ENCODE measurements around the gene FSTL4.

FSTL4 gene

DNA sequence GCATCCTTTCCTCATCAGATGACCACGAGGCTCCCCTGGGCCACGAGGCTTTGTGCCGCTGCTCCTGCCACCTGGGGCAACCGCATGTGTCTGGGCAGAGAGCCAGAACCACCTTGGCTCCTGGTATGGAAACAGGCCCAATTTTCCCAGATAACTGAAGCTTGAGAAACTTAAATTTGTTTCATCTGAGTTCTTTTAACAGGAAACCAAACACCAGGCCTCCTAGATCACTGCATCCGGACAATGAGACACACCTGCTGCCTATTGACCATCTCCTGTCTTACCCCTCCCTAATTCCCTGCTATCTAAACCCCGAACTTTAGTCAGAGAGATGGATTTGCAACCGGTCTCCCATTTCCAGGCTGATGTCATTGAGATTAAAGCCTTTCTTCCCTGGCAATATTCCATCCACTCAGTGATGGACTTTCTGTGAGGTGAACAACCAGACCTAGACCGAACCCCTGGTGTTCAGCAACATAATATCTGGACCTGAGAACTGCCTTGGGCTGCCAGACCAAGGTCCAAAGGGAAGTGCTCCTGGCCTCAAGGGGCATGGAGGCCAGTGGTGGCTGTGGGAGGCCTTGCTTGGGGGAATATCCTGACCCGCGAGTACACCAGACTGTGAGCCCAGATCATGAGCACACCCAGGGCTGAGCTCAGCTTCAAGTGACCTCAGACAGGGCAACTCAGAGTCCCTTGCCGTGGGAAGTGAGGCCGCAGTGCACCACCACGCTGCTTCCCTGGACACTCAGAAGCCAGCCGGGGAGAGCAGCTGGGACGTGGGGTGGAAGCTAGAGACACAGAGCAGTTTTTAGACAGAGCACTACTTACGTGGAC, 360.8 kb downstream of the FSTL4 start:
- no peak for DNase-seq

DNA sequence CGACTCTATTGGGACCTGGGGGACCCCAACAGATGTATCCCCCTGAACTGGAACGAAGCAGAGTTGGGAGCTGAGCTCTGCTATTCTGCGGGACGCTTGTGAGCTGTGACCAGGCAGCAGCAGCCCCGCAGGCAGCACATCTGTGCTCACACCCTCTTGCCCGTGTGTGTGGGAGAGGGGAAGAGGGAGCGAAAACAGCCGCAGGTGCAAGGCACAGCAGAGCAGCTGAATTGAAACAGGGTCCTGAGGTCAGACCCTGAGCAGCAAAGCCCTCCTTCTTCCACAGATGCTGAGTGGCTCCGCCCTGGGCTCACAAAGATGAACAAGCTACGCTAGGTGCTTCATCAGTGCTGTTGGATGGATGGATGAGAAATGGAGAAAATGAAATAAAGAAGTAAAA, 361.8 kb downstream of the FSTL4 start:
- DNase-seq: no peak

DNA sequence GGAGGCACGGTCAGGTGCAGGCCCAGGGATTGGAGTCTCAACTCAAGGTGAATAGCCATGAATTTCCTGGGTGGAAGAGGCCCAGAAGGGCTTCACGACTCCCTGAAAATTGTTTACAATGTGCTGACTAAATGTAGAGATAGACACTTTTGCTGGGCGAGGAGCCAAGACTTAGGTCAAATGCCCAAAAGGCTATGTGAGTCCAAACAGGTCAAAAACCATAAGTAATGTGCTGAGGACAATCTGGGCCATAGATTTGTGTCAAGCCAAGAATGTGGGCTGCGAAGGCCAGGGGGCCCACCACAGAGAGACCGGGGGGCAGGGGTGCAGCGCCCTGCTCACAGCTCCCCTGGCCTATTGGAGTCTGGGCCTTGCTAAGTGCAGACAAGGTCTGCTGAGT, 362.7 kb downstream of the FSTL4 start:
- no peak for DNase-seq

GRCh38 chr5:133247881-133248624, 364.3 kb downstream of the FSTL4 start:
- no peak for DNase-seq

GRCh38 chr5:133247151-133247709, 365.1 kb downstream of the FSTL4 start:
- no peak for DNase-seq

DNA sequence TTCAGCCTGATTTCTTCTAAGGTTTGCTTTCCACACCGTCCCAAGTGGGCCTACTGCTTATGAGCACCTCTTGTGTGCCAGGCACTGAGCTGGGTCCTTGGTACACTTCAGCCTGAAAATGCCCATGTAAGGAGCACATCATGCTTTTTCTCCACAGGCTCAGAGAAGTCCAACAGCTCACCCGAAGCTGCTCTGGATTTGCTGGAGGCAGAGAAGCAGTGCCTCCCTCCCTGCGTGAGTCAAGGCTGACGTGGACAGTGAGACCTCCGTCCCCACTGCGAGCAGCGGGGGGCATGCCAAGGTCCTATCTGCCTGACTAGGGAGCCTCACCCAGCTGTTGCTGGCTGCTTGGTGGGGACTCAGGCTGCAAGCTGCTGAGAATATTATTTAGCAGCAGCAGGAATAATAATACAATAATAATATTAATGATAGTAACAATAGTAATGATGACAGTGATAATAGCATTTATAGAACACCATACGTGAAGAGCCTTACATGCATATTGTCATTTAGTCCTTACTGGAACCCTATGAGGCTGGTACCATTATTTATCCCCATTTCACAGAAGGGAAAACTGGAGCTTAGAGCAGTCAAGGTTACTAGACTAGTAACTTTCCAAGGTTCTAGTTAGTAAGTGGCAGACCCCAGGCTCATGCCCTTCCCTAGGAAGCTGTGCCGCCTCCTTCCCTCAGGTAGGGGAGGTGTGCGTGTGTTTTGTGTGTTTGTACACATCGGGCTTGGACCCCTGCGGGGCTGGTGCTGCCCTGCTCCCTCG, 365.8 kb downstream of the FSTL4 start:
- DNase-seq: no peak

GRCh38 chr5:133246053-133246370, 366.3 kb downstream of the FSTL4 start:
- no peak for DNase-seq

DNA sequence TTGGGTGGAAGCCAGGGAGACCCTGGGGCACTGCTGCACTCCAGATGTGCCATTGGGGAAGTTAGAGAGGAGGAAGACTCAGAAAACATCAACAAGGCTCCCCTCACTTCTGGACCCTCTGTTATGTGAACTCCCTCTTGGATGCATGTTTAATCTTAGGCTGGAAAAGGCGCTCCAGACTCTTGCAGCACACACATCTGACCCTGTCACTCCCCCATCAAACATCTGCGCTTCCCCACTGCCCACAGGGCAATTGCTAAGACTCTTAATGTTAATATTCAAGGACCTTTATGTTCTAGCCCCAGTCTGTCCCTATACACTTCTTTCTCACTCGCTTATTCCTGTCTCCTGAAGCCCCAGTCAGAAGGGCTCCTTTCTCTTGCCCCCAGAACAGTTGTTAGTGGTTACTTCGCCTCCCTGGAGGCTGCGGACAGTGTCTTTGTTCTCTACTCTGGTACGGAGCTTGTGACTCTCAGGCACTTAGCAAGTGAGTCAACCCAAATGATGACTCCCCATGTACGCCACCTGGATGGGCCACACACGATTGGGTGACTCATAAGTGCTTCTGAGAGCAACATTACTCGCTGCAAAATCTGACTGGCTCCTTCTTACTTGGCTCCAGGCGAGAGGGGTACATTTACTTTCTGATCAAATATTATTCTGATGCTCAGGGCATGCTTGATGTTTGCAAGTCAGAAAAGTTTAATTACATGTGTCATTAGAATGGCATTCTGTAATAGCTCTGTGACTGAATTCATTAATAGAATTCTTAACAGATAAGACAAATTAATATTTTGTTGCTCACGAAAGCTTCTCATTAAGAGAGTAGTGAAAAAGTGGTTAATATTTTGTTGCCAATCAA, 366.9 kb downstream of the FSTL4 start:
- no peak for DNase-seq

- no peak for DNase-seq
Observed at GRCh38 chr5:133244242-133244641, 368.1 kb downstream of the FSTL4 start.

GRCh38 chr5:133243196-133243595, 369.1 kb downstream of the FSTL4 start:
- DNase-seq: no peak

GRCh38 chr5:133242221-133242835, 370.0 kb downstream of the FSTL4 start:
- no peak for DNase-seq

GRCh38 chr5:133241179-133242092, 370.9 kb downstream of the FSTL4 start:
- no peak for DNase-seq

DNA sequence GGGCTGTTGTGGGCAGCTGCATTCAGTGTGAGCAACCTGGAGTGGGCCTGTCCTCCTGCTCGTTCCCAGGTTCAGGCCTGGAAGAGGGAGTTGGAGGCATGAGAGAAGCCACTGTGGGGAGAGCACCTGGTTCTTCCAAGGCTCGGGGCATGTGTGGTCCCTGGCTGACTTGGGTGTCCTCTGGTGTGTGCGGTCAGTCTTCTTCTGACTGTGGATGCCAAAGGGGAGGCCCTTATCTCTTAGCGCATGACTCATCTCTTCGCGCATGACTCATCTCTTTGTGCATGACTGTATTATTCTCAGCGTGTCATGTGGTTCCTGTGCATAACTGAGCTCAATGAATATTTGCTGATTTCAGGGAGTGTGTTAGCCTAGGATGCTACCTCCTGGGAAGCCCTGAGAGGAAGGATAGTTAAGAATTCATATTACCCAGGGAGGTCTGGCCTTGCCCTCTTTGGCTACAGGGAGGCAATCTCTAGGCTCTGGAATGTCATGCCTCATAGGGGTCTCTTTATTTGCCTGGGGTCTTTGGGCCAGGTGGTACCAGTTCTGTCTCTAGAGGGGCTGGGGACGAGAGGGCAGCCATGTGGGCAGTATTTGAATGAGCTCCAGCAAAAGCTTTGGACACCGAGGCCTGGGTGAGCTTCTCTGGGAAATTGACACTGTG, 371.8 kb downstream of the FSTL4 start:
- DNase-seq: no peak

GRCh38 chr5:133238426-133239205, 373.7 kb downstream of the FSTL4 start:
- DNase-seq: no peak

- DNase-seq: no peak
Observed at GRCh38 chr5:133236976-133237375, 375.4 kb downstream of the FSTL4 start.

- no peak for DNase-seq
Observed at GRCh38 chr5:133236541-133236951, 375.8 kb downstream of the FSTL4 start.

DNA sequence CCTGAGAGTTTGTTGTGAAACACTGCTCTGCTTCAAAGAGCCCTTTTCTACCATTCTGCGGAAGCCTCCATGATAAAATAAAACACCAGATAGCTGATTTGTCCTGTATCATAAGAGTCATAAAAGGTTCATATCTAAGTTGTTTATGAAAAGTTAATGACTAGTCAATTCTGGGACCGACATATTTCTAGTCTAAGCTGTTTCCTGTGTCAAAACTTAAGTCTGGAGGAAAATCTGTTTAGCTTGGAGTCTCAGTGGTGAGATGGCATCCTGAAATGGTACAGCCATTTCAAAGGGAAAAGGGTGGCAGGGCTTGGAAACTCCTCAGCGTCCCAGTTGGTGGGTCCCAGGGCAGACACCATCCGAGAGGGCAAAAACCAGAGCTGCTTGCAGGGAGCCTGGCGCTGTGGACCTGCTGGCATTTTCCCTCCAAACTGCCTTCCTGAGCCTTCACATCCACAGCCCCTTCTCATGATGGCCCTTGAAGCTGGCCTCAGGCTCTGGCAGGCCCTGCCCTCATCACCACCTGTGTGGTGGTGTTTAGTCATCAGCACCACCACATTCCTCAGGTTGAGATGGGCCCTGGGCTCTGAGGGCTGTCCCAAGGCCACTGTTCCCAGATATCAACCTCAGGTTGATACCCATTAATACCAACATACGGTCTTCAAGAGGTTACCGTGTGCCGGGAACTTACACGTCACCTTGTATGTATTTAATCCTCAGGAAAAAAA, 376.5 kb downstream of the FSTL4 start:
- DNase-seq: no peak

GRCh38 chr5:133234911-133235310, 377.4 kb downstream of the FSTL4 start:
- no peak for DNase-seq

DNA sequence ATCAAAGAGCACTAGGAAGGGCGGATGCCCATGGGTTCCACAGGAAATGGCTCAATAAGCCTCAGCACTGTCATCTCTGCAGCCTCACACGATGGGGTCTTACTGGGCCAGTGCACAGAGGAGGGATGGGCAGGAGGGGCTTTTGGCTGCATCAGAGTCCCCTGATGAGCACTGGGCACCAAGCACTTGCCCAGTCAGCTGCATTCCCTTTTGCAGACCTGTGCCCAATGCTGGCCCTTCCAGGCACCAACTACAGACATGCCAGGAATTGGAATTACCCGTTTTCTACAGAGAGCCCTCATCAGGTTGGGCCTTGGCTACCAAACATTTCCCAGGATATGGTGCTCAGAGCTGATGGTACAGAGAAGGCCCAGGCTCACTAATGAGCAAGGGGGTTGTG, 378.1 kb downstream of the FSTL4 start:
- DNase-seq: no peak
